HK-2 (cell line): ENCODE measurements around the gene USP49.
A peak's percentile ranks its signal among the peaks of the same experiment; 100 is the strongest.
"Not testable (repeated sequence)": the region's sequence is repeated elsewhere in the genome, so short reads cannot be mapped to it uniquely, and the experiment has no call there.

Experiments used
- DNase-seq: peaks from one replicate; pipeline ENCODE4 v3.0.0-alpha.2; 2018; ENCODE audit not compliant: unreplicated experiment

USP49 gene

GRCh38 chr6:41780551-41781365, 114.4 kb downstream of the USP49 start, which contains the start of gene PRICKLE4:
Gene PRICKLE4, plus strand, starts transcription at chr6:41780782. Its CDS starts 2,692 bp downstream, at chr6:41783474.
- peak; percentile 44 for DNase-seq

- peak; percentile 98 for DNase-seq
These were observed 115.2 kb downstream of the USP49 start, which contains the start of gene FRS3 for GRCh38 chr6:41779788-41780550. Gene FRS3, minus strand, starts transcription at chr6:41779900. Its CDS starts 2,913 bp downstream, at chr6:41776987.

- DNase-seq, result no peak
These were observed 115.8 kb downstream of the USP49 start for GRCh38 chr6:41779336-41779735.

GRCh38 chr6:41778895-41779294, 116.3 kb downstream of the USP49 start:
- no peak for DNase-seq

- no peak for DNase-seq
These were observed 117.5 kb downstream of the USP49 start for GRCh38 chr6:41777551-41778285.

GRCh38 chr6:41775293-41775882, 119.8 kb downstream of the USP49 start:
- no peak for DNase-seq

- DNase-seq, result no peak
These were observed 120.3 kb downstream of the USP49 start for GRCh38 chr6:41774841-41775240.

GRCh38 chr6:41771058-41771983, 123.9 kb downstream of the USP49 start:
- no peak for DNase-seq

- DNase-seq, result no peak
These were observed 124.7 kb downstream of the USP49 start for GRCh38 chr6:41770381-41771057.

GRCh38 chr6:41769376-41769775, 125.8 kb downstream of the USP49 start:
- DNase-seq, result no peak

- no peak for DNase-seq
These were observed 126.4 kb downstream of the USP49 start for GRCh38 chr6:41768545-41769308.

GRCh38 chr6:41767112-41767833, 127.9 kb downstream of the USP49 start:
- DNase-seq, result no peak

- DNase-seq, result not testable (repeated sequence)
These were observed 129.0 kb downstream of the USP49 start for GRCh38 chr6:41766043-41766664.

- DNase-seq, result no peak
These were observed 131.7 kb downstream of the USP49 start for GRCh38 chr6:41763470-41763869.

GRCh38 chr6:41759905-41760579, 135.1 kb downstream of the USP49 start:
- DNase-seq, result no peak

GRCh38 chr6:41759106-41759904, 135.9 kb downstream of the USP49 start:
- no peak for DNase-seq

GRCh38 chr6:41758641-41759035, 136.5 kb downstream of the USP49 start:
- DNase-seq, result no peak
